GM18505 (cell line): ENCODE data around the gene PWWP3B.

Experiments
- ATAC-seq: cut with Tn5 transposase; IDR thresholded peaks from one replicate; pipeline ENCODE4 v1.9.1; 2021; ENCODE audit not compliant: unreplicated experiment
- POLR2A ChIP-seq: IDR thresholded peaks from 4 replicates; pipeline ENCODE4 v1.6.1; 2011; ENCODE audit warnings: borderline replicate concordance; ENCODE audit not compliant: insufficient read depth, insufficient read length; ENCODE audit errors: extremely low read depth

The PWWP3B gene

GRCh38 chrX:106208154-106208553, 40.0 kb downstream of the PWWP3B start:
- no peak for ATAC-seq
- TF ChIP-seq POLR2A, result no peak
